Measurements from ENCODE around the gene GSDME. TPM values are rescaled to one million over a fixed set of nuclear protein-coding genes. Genes with fewer than 3 reads are reported as not detected.

Gene GSDME
- total RNA-seq, 5 donors from 2014 or later (not counting 1 experiment from before 2014, with no cell fraction given): 0.38 to 1.1 (median 0.46) TPM; not detected in 1

DNA sequence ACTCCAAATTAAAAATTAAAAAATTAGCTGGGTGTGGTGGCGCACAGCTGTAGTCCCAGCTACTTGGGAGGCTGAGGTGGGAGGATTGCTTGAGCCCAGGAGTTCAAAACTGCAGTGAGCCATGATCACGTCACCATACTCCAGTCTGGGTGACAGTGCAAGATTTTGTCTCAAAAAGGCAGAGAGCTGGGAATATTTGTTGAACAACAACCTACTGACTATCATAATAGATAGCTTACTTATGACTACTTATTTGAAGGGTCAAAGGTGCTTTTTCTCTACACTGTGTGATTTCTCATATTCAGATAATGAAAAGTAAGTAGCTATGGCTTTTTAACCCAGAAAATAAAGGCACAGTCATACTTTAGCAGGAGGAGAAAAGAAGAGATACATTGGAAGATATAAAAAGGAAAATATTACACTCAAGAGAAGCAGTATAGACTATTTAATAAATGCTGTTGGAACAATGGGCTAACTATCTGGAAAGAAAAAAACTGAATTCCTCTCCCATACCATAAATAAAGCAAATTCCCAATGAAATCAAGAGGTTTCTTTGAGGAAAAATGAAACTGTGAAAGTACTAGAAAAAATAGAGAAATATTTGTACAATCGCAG, 6.7 kb downstream of the GSDME start:
- Histone ChIP-seq H3K4me3 (ENCODE audit: control insufficient read depth in 1 of 2, extremely low read depth in 1 of 2, low read length in 1 of 2) (no peak overlapping the region), H3K4me1 (ENCODE audit: control insufficient read depth in 1 of 2, extremely low read depth in 1 of 2, insufficient read depth in 2 of 2, low read length in 2 of 2) (peaks cover 0 to 3% of the 10 kb centered on the region in 2 experiments), H3K27ac (ENCODE audit: low read length) (no peak overlapping the region), H3K9me3 (no peaks in the 10 kb centered on the region), H3K36me3 (ENCODE audit: control insufficient read depth in 2 of 2, extremely low read depth in 1 of 2, insufficient read depth in 1 of 2, low read length in 1 of 2) (no peaks in the 10 kb centered on the region), H3K27me3 (replicated peaks in 1 of 2; ENCODE audit: control insufficient read depth in 2 of 2, extremely low read depth in 1 of 2, insufficient read depth in 2 of 2, low read length in 1 of 2) (peaks cover 1 to 3% of the 10 kb centered on the region in 2 experiments)
- Mint-ChIP-seq H3K27ac (no peak overlapping the region), H3K4me3 (no peak overlapping the region), H3K9me3 (no peaks in the 10 kb centered on the region), H3K4me1 (peaks cover 9 to 10% (median 9%) of the 10 kb centered on the region in 3 donors), H3K27me3 (peaks cover 5 to 18% of the 10 kb centered on the region in 2 donors), H3K36me3 (no peaks in the 10 kb centered on the region)
- no peak for ATAC-seq (replicated peaks in 1 of 4)
- ChIA-PET CTCF (interaction anchor here in 1 of 2 donors (0.6 to 1.2 kb wide), 2 partner anchors 62 to 1695 kb away, joined by 3 to 4 read pairs; no protein-coding TSS in a partner anchor), POLR2A (no interaction called here)
- no CpG with 5 or more reads among the region's 3 CpGs for WGBS (ENCODE audit: insufficient coverage)
- no peak for DNase-seq

DNA sequence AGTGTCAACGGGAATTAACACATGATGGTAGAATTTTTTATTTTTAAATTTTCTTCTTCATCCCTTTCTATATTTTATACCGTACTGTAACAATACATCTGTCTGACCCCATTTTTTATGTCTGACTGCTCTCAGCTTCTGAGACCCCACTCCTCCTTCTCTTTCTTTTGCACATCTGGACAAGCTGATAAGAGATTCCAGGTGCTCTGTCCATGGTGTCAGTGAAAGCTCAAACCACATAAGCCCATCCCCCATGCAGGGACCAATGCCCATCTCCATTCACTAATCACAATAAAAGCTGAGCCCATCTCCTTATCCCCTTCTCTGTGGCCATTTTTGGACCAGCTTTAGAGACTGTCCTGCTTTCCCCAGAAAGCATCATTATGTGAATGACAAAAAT, 8.7 kb downstream of the GSDME start:
- no peaks in the 10 kb centered on the region for H3K9me3 Mint-ChIP-seq
- DNase-seq (no peak), ATAC-seq (replicated peaks in 1 of 4) (no peak)
- H3K36me3 Mint-ChIP-seq: no peaks in the 10 kb centered on the region
- H3K27me3 ChIP-seq (replicated peaks in 1 of 2; ENCODE audit: control insufficient read depth in 2 of 2, extremely low read depth in 1 of 2, insufficient read depth in 2 of 2, low read length in 1 of 2): peaks cover 0 to 5% of the 10 kb centered on the region in 2 experiments
- H3K9me3 ChIP-seq: no peaks in the 10 kb centered on the region
- H3K27ac Mint-ChIP-seq: no peak overlapping the region
- no peaks in the 10 kb centered on the region for H3K4me1 Mint-ChIP-seq
- H3K4me3 ChIP-seq (ENCODE audit: control insufficient read depth in 1 of 2, extremely low read depth in 1 of 2, low read length in 1 of 2): no peak overlapping the region
- no peak overlapping the region for H3K4me3 Mint-ChIP-seq
- ChIA-PET POLR2A (no interaction called here), CTCF (no interaction called here)
- no peak overlapping the region for H3K27ac ChIP-seq (ENCODE audit: low read length)
- H3K36me3 ChIP-seq (ENCODE audit: control insufficient read depth in 2 of 2, extremely low read depth in 1 of 2, insufficient read depth in 1 of 2, low read length in 1 of 2): no peaks in the 10 kb centered on the region
- peaks cover 8 to 16% of the 10 kb centered on the region in 2 donors for H3K27me3 Mint-ChIP-seq
- no CpG with 5 or more reads among the region's 2 CpGs for WGBS (ENCODE audit: insufficient coverage)
- H3K4me1 ChIP-seq (ENCODE audit: control insufficient read depth in 1 of 2, extremely low read depth in 1 of 2, insufficient read depth in 2 of 2, low read length in 2 of 2): no peaks in the 10 kb centered on the region

DNA sequence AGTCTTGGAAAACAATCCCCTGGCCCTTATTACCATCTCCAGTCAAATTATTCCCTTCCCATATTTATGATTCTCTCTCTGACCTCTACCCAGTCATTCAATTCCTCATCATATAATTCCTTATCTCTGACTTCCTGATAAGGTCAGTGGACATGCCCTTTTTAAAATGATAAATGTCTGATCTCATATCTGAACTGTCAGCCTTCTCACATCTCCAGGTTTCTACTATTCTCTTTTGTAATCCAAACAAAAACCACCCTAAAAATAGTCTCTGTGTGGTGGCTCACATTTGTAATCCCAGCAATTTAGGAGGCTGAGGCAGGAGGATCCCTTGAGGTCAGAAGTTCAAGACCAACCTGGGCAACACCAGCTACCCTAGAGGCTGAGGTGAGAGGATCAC, 11.9 kb downstream of the GSDME start:
- H3K4me1 Mint-ChIP-seq: no peaks in the 10 kb centered on the region
- CTCF ChIA-PET: no interaction called here
- no peak overlapping the region for H3K27ac Mint-ChIP-seq
- H3K27me3 Mint-ChIP-seq: peaks cover 11 to 14% of the 10 kb centered on the region in 2 donors
- H3K27me3 ChIP-seq (replicated peaks in 1 of 2; ENCODE audit: control insufficient read depth in 2 of 2, extremely low read depth in 1 of 2, insufficient read depth in 2 of 2, low read length in 1 of 2): peaks cover 0 to 7% of the 10 kb centered on the region in 2 experiments
- no peaks in the 10 kb centered on the region for H3K9me3 Mint-ChIP-seq
- H3K9me3 ChIP-seq: no peaks in the 10 kb centered on the region
- no peaks in the 10 kb centered on the region for H3K36me3 ChIP-seq (ENCODE audit: control insufficient read depth in 2 of 2, extremely low read depth in 1 of 2, insufficient read depth in 1 of 2, low read length in 1 of 2)
- POLR2A ChIA-PET: no interaction called here
- H3K4me3 Mint-ChIP-seq: no peak overlapping the region
- no peaks in the 10 kb centered on the region for H3K4me1 ChIP-seq (ENCODE audit: control insufficient read depth in 1 of 2, extremely low read depth in 1 of 2, insufficient read depth in 2 of 2, low read length in 2 of 2)
- no peak overlapping the region for H3K27ac ChIP-seq (ENCODE audit: low read length)
- H3K36me3 Mint-ChIP-seq: no peaks in the 10 kb centered on the region
- no peak overlapping the region for H3K4me3 ChIP-seq (ENCODE audit: control insufficient read depth in 1 of 2, extremely low read depth in 1 of 2, low read length in 1 of 2)
- no peak for DNase-seq
- ATAC-seq (replicated peaks in 1 of 4): no peak

DNA sequence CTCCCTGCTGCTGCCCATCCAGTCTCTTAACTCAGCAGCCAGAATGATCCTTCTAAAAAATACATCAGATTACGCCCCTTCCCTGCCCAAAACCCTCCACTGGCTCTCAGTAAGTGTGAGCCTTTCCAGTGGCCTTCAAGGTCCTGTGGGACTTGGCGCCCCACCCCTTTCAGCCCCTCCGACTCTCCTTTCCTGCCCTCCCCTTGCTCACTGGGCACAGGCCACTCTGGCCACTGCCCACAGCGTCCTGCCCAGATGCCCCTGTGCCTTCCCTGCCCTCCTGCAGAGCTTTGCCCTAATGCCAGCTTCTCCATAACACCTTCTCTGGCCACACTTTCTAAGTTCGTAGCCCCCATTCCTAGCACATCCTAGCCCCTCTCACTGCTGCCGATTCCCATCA, 13.8 kb downstream of the GSDME start:
- Mint-ChIP-seq H3K27ac (no peak overlapping the region), H3K4me1 (no peaks in the 10 kb centered on the region), H3K36me3 (no peaks in the 10 kb centered on the region), H3K9me3 (peaks cover 0 to 6% (median 4%) of the 10 kb centered on the region in 3 donors), H3K27me3 (peaks cover 7 to 9% of the 10 kb centered on the region in 2 donors), H3K4me3 (no peak overlapping the region)
- Histone ChIP-seq H3K9me3 (no peaks in the 10 kb centered on the region), H3K4me1 (ENCODE audit: control insufficient read depth in 1 of 2, extremely low read depth in 1 of 2, insufficient read depth in 2 of 2, low read length in 2 of 2) (no peaks in the 10 kb centered on the region), H3K27me3 (replicated peaks in 1 of 2; ENCODE audit: control insufficient read depth in 2 of 2, extremely low read depth in 1 of 2, insufficient read depth in 2 of 2, low read length in 1 of 2) (peaks cover 0 to 7% of the 10 kb centered on the region in 2 experiments), H3K4me3 (ENCODE audit: control insufficient read depth in 1 of 2, extremely low read depth in 1 of 2, low read length in 1 of 2) (no peak overlapping the region), H3K36me3 (ENCODE audit: control insufficient read depth in 2 of 2, extremely low read depth in 1 of 2, insufficient read depth in 1 of 2, low read length in 1 of 2) (no peaks in the 10 kb centered on the region), H3K27ac (ENCODE audit: low read length) (no peak overlapping the region)
- DNase-seq: no peak
- ChIA-PET POLR2A (no interaction called here), CTCF (no interaction called here)
- no peak for ATAC-seq (replicated peaks in 1 of 4)
- WGBS (ENCODE audit: insufficient coverage): 98% methylated on average over 4 of the region's 6 CpGs

DNA sequence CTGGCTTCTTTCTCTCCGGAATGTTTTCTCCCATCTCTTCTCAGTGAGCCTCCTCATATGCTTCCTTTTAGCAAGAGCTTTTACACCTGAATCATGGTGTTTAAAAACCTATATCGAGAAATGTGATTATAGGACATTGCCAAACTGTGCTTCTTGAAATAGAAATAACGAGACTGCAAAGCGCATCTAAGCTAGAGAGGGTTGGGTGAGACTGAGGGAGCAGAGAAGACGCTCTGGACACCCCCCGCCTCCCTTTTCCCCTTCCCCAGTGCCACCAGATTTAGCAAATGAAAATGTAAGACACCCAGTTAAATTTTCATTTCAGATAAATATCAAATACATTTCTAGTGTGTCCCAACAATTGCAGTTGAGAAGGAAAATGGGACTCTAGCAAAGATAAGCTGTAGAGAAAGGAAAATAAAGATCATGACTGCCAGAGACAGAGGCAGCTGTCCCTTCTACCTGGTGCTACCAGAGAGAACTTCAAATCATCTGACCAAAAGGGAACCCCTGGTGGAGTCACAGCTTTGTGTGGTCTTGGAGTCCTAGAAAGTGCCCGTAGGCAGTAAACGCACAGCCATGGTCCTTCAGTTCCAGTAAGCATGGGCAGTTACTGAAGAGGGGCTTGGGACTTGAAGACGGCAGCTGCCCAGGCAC, 14.6 kb downstream of the GSDME start:
- ChIA-PET CTCF (no interaction called here), POLR2A (no interaction called here)
- Mint-ChIP-seq H3K27me3 (peaks cover 6 to 8% of the 10 kb centered on the region in 2 donors), H3K4me3 (no peak overlapping the region), H3K4me1 (no peaks in the 10 kb centered on the region), H3K27ac (no peak overlapping the region), H3K9me3 (peaks cover 0 to 15% (median 4%) of the 10 kb centered on the region in 3 donors), H3K36me3 (no peaks in the 10 kb centered on the region)
- 100% methylated on average over 1 of the region's 9 CpGs for WGBS (ENCODE audit: insufficient coverage)
- H3K9me3 ChIP-seq: no peaks in the 10 kb centered on the region
- peaks cover 0 to 7% of the 10 kb centered on the region in 2 experiments for H3K27me3 ChIP-seq (replicated peaks in 1 of 2; ENCODE audit: control insufficient read depth in 2 of 2, extremely low read depth in 1 of 2, insufficient read depth in 2 of 2, low read length in 1 of 2)
- DNase-seq (no peak), ATAC-seq (replicated peaks in 1 of 4) (no peak)
- H3K4me1 ChIP-seq (ENCODE audit: control insufficient read depth in 1 of 2, extremely low read depth in 1 of 2, insufficient read depth in 2 of 2, low read length in 2 of 2): no peaks in the 10 kb centered on the region
- H3K27ac ChIP-seq (ENCODE audit: low read length): no peak overlapping the region
- H3K4me3 ChIP-seq (ENCODE audit: control insufficient read depth in 1 of 2, extremely low read depth in 1 of 2, low read length in 1 of 2): no peak overlapping the region
- no peaks in the 10 kb centered on the region for H3K36me3 ChIP-seq (ENCODE audit: control insufficient read depth in 2 of 2, extremely low read depth in 1 of 2, insufficient read depth in 1 of 2, low read length in 1 of 2)

DNA sequence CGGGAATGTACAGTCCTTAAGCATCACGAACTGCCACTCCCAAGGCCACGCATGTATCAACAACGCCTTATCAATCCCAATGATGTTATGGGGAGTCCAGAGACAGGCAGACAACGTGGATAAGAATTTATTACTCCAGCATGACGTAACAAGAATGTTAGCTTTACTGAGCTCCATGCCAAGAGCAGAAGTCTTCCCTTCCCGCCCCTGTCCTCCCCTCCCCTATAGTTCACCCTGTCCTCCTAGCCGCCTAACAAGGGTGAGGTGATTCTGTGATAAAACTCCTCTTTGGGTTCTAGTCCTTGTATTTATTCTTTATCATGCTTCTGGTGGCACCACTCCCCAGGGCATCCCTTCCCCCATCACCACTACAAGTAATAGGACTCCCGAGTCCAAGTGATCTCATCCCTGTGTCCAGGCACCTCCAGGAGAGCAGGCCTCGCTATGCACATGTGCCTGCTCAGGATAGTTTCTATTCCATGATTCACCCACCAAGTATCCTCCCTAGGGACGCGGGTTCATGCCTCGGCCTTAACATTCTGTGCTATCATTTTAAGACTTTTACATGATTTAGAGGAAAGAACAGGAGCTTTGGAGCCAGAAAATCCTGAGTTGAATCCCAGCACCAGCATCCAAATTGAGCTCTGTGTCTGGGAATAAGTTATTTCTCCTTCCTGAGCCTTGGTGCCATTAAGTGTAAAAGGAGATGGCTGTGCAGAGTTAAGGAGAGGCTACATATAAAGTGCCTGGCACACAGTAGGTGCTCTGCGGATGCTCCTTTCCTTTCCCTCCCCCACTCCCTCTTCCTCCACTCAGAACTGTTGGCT, 15.4 kb downstream of the GSDME start:
- POLR2A ChIA-PET: no interaction called here
- DNase-seq (no peak), ATAC-seq (replicated peaks in 1 of 4) (no peak)
- H3K27ac Mint-ChIP-seq: no peak overlapping the region
- Histone ChIP-seq H3K9me3 (no peaks in the 10 kb centered on the region), H3K4me3 (ENCODE audit: control insufficient read depth in 1 of 2, extremely low read depth in 1 of 2, low read length in 1 of 2) (no peak overlapping the region), H3K4me1 (ENCODE audit: control insufficient read depth in 1 of 2, extremely low read depth in 1 of 2, insufficient read depth in 2 of 2, low read length in 2 of 2) (no peaks in the 10 kb centered on the region), H3K27ac (ENCODE audit: low read length) (no peak overlapping the region), H3K27me3 (replicated peaks in 1 of 2; ENCODE audit: control insufficient read depth in 2 of 2, extremely low read depth in 1 of 2, insufficient read depth in 2 of 2, low read length in 1 of 2) (peaks cover 0 to 6% of the 10 kb centered on the region in 2 experiments), H3K36me3 (ENCODE audit: control insufficient read depth in 2 of 2, extremely low read depth in 1 of 2, insufficient read depth in 1 of 2, low read length in 1 of 2) (no peaks in the 10 kb centered on the region)
- no peak overlapping the region for H3K4me3 Mint-ChIP-seq
- H3K27me3 Mint-ChIP-seq: peaks cover 6 to 8% of the 10 kb centered on the region in 2 donors
- peaks cover 0 to 22% (median 4%) of the 10 kb centered on the region in 3 donors for H3K9me3 Mint-ChIP-seq
- WGBS (ENCODE audit: insufficient coverage): 82% methylated on average over 2 of the region's 14 CpGs
- CTCF ChIA-PET: no interaction called here
- H3K4me1 Mint-ChIP-seq: no peaks in the 10 kb centered on the region
- H3K36me3 Mint-ChIP-seq: no peaks in the 10 kb centered on the region
